ENCODE measurements around the gene ADARB2.

Gene ADARB2

GRCh38 chr10:1368842-1369171, 368.5 kb downstream of the ADARB2 start:
- TF ChIP-seq CTCF (conservative IDR thresholded peaks at IDR 0.05; ENCODE audit: control insufficient read depth, insufficient read depth, low read depth, low read length): no peak
- H3K4me3 ChIP-seq (ENCODE audit: control insufficient read depth, low read depth, low read length): no peak overlapping the region
- DNase-seq (ENCODE audit: low read depth): no peak

- TF ChIP-seq CTCF (conservative IDR thresholded peaks at IDR 0.05; ENCODE audit: control insufficient read depth, insufficient read depth, low read depth, low read length): no peak
- no peak overlapping the region for H3K4me3 ChIP-seq (ENCODE audit: control insufficient read depth, low read depth, low read length)
- DNase-seq (ENCODE audit: low read depth): no peak
Observed at GRCh38 chr10:1367938-1368841, 369.1 kb downstream of the ADARB2 start.

GRCh38 chr10:1366811-1367425, 370.4 kb downstream of the ADARB2 start:
- H3K4me3 ChIP-seq (ENCODE audit: control insufficient read depth, low read depth, low read length): no peak overlapping the region
- no peak for DNase-seq (ENCODE audit: low read depth)
- TF ChIP-seq CTCF (conservative IDR thresholded peaks at IDR 0.05; ENCODE audit: control insufficient read depth, insufficient read depth, low read depth, low read length): no peak

- H3K4me3 ChIP-seq (ENCODE audit: control insufficient read depth, low read depth, low read length): no peak overlapping the region
- no peak for DNase-seq (ENCODE audit: low read depth)
- no peak for TF ChIP-seq CTCF (conservative IDR thresholded peaks at IDR 0.05; ENCODE audit: control insufficient read depth, insufficient read depth, low read depth, low read length)
Observed at GRCh38 chr10:1366322-1366691, 371.0 kb downstream of the ADARB2 start.

GRCh38 chr10:1365540-1366321, 371.6 kb downstream of the ADARB2 start:
- TF ChIP-seq CTCF (conservative IDR thresholded peaks at IDR 0.05; ENCODE audit: control insufficient read depth, insufficient read depth, low read depth, low read length): no peak
- no peak for DNase-seq (ENCODE audit: low read depth)
- H3K4me3 ChIP-seq (ENCODE audit: control insufficient read depth, low read depth, low read length): no peak overlapping the region

GRCh38 chr10:1364151-1364910, 373.0 kb downstream of the ADARB2 start:
- no peak for DNase-seq (ENCODE audit: low read depth)
- no peak overlapping the region for H3K4me3 ChIP-seq (ENCODE audit: control insufficient read depth, low read depth, low read length)
- no peak for TF ChIP-seq CTCF (conservative IDR thresholded peaks at IDR 0.05; ENCODE audit: control insufficient read depth, insufficient read depth, low read depth, low read length)

Measured in fibroblast of mammary gland (primary cell).